ENCODE results near the gene TAF5L. TPM values are rescaled to one million over a fixed set of nuclear protein-coding genes. Genes with fewer than 3 reads are reported as not detected.

TAF5L gene
- polyA plus RNA-seq, 1 donor (not counting 4 experiments of a cell fraction or from before 2014, with no cell fraction given): 23.7 TPM

- Histone ChIP-seq H3K27me3 (ENCODE audit: control insufficient read depth, extremely low read depth, insufficient read depth, low read length) (no peaks in the 10 kb centered on the region), H3K4me3 (ENCODE audit: control insufficient read depth in 2 of 3, extremely low read depth in 1 of 3, insufficient read depth in 2 of 3, low read depth in 1 of 3, low read length in 3 of 3) (no peak overlapping the region), H3K27ac (ENCODE audit: control insufficient read depth, insufficient read depth, low read length) (no peak overlapping the region), H3K9me3 (ENCODE audit: control insufficient read depth, low read depth, low read length) (no peaks in the 10 kb centered on the region), H3K9me1 (ENCODE audit: control insufficient read depth, extremely low read depth, insufficient read depth, low read length) (peaks cover 2% of the 10 kb centered on the region), H3K36me3 (ENCODE audit: control insufficient read depth in 2 of 2, extremely low read depth in 1 of 2, insufficient read depth in 2 of 2, low read length in 2 of 2) (no peaks in the 10 kb centered on the region), H2AFZ (ENCODE audit: control insufficient read depth, low read length) (no peak overlapping the region), H4K20me1 (ENCODE audit: control insufficient read depth, extremely low read depth, insufficient read depth, low read length) (peaks cover 10% of the 10 kb centered on the region), H3K4me1 (ENCODE audit: control insufficient read depth, extremely low read depth, insufficient read depth, low read length) (peaks cover 19% of the 10 kb centered on the region), H3K9ac (ENCODE audit: control insufficient read depth, extremely low read depth, insufficient read depth, low read length) (no peak overlapping the region), H3K79me2 (ENCODE audit: control insufficient read depth, insufficient read depth, low read length) (peaks cover 92% of the 10 kb centered on the region), H3K4me2 (ENCODE audit: control insufficient read depth, extremely low read depth, insufficient read depth, low read depth, low read length) (no peak overlapping the region)
- DNase-seq (ENCODE audit: low read depth, low spot score) (no peak), FAIRE-seq (no peak)
- TF ChIP-seq EZH2 (IDR thresholded peaks at IDR 0.05; ENCODE audit: low read length): no peak
- TF ChIP-seq, protein P1, sequence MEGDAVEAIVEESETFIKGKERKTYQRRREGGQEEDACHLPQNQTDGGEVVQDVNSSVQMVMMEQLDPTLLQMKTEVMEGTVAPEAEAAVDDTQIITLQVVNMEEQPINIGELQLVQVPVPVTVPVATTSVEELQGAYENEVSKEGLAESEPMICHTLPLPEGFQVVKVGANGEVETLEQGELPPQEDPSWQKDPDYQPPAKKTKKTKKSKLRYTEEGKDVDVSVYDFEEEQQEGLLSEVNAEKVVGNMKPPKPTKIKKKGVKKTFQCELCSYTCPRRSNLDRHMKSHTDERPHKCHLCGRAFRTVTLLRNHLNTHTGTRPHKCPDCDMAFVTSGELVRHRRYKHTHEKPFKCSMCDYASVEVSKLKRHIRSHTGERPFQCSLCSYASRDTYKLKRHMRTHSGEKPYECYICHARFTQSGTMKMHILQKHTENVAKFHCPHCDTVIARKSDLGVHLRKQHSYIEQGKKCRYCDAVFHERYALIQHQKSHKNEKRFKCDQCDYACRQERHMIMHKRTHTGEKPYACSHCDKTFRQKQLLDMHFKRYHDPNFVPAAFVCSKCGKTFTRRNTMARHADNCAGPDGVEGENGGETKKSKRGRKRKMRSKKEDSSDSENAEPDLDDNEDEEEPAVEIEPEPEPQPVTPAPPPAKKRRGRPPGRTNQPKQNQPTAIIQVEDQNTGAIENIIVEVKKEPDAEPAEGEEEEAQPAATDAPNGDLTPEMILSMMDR (optimal IDR thresholded peaks at IDR 0.05 in 1 of 3, IDR thresholded peaks at IDR 0.05 in 1 of 3, conservative IDR thresholded peaks at IDR 0.05 in 1 of 3; ENCODE audit: extremely low read depth in 1 of 3, insufficient read depth in 2 of 3, low read length in 3 of 3): no peak
- dilution Hi-C loops (cut with MboI; ENCODE audit: extremely low pct_ligation_motif_present, low sequenced_read_pairs): no loop called here
Observed at GRCh38 chr1:229619614-229620013, 6.3 kb downstream of the TAF5L start.

DNA sequence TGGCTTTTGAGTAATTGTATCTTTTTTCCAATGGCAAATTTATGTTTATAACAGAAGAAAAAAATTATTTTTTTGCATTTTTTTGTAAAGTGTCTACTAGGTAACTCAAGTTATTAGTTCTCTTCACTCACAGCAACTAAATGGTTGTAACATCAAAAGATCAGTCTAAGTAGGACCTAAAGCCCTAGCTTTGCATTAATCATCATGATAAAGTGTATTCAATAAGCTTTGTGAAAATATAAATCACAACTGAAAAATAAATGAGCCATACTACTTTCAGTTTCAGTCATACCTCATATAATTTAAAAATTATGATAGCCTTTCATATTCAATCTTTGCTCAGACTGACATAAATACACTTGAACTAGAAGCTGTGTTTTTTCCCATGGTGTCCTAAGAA, 6.9 kb downstream of the TAF5L start:
- FAIRE-seq: no peak
- peaks cover 10% of the 10 kb centered on the region for H4K20me1 ChIP-seq (ENCODE audit: control insufficient read depth, extremely low read depth, insufficient read depth, low read length)
- dilution Hi-C loops (cut with MboI; ENCODE audit: extremely low pct_ligation_motif_present, low sequenced_read_pairs): no loop called here

More for the DNA sequence above, 6.9 kb downstream of the TAF5L start:
- TF ChIP-seq EZH2 (IDR thresholded peaks at IDR 0.05; ENCODE audit: low read length): no peak
- TF ChIP-seq, protein P1 (optimal IDR thresholded peaks at IDR 0.05 in 1 of 3, IDR thresholded peaks at IDR 0.05 in 1 of 3, conservative IDR thresholded peaks at IDR 0.05 in 1 of 3; ENCODE audit: extremely low read depth in 1 of 3, insufficient read depth in 2 of 3, low read length in 3 of 3): no peak
- Histone ChIP-seq H3K4me2 (ENCODE audit: control insufficient read depth, extremely low read depth, insufficient read depth, low read depth, low read length) (no peak overlapping the region), H3K79me2 (ENCODE audit: control insufficient read depth, insufficient read depth, low read length) (peaks cover 92% of the 10 kb centered on the region), H3K27ac (ENCODE audit: control insufficient read depth, insufficient read depth, low read length) (no peak overlapping the region), H3K9me3 (ENCODE audit: control insufficient read depth, low read depth, low read length) (no peaks in the 10 kb centered on the region), H3K4me3 (ENCODE audit: control insufficient read depth in 2 of 3, extremely low read depth in 1 of 3, insufficient read depth in 2 of 3, low read depth in 1 of 3, low read length in 3 of 3) (no peak overlapping the region), H3K9me1 (ENCODE audit: control insufficient read depth, extremely low read depth, insufficient read depth, low read length) (peaks cover 2% of the 10 kb centered on the region), H3K4me1 (ENCODE audit: control insufficient read depth, extremely low read depth, insufficient read depth, low read length) (peaks cover 12% of the 10 kb centered on the region), H3K9ac (ENCODE audit: control insufficient read depth, extremely low read depth, insufficient read depth, low read length) (no peak overlapping the region), H3K36me3 (ENCODE audit: control insufficient read depth in 2 of 2, extremely low read depth in 1 of 2, insufficient read depth in 2 of 2, low read length in 2 of 2) (peaks cover under 1 to 2% of the 10 kb centered on the region in 2 experiments), H3K27me3 (ENCODE audit: control insufficient read depth, extremely low read depth, insufficient read depth, low read length) (no peaks in the 10 kb centered on the region), H2AFZ (ENCODE audit: control insufficient read depth, low read length) (no peak overlapping the region)
- DNase-seq (ENCODE audit: low read depth, low spot score): no peak

All from keratinocyte (primary cell).